HepG2 (cell line): ENCODE data around the gene IPPK. TPM values are rescaled to one million over a fixed set of nuclear protein-coding genes. Genes with fewer than 3 reads are reported as not detected.

Experiments
- ATAC-seq: fragments of 200-7000 bp; cut with Tn5 transposase; 3 replicates; pipeline ENCODE4 v1.9.1; 2020; ENCODE audit warnings: mild to moderate bottlenecking, moderate library complexity
- BruUV-seq: library from RNA; stranded (reverse); fragments of 400-500 nt; replicated peaks from 2 replicates; lab custom pipeline; 2021; lab: Mats Ljungman, UMichigan
- CTCF ChIA-PET: fragments of 300-600 bp; formaldehyde crosslinking; extraction: SDS; loops from one replicate; lab custom pipeline; 2021; ENCODE audit warnings: low total read pairs, inconsistent platforms, low intra/inter-chr PET ratio; lab: Yijun Ruan, JAX
- POLR2A ChIA-PET: fragments of 350-600 bp; sonication (Branson Sonifier 250); formaldehyde crosslinking; loops from one replicate; lab custom pipeline; 2020; ENCODE audit warnings: antibody characterized with exemption, inconsistent platforms; lab: Yijun Ruan, JAX
- DNase-seq: peaks from one replicate; pipeline ENCODE4 v3.0.0-alpha.2; 2015; ENCODE audit warnings: low spot score
- FAIRE-seq: peaks from 3 replicates; lab custom pipeline; 2011; peaks lifted over from hg19 to GRCh38; lab: Jason Lieb, UNC
- H2AFZ ChIP-seq: one replicate; pipeline ENCODE4 v1.6.1; 2011; ENCODE audit warnings: low read length, inconsistent platforms
- H3K27ac ChIP-seq: fragments of 300-600 bp; 3 replicates; pipeline ENCODE4 v1.8.0; 2011; ENCODE audit warnings: mixed run types, mild to moderate bottlenecking, mixed read lengths, low read length, inconsistent platforms; ENCODE audit not compliant: insufficient read depth; ENCODE audit errors: extremely low read length
- H3K27me3 ChIP-seq, 2 experiments: fragments of 200-600 bp in 1 of 2; 2 replicates in 1 of 2; 3 replicates in 1 of 2; pipeline versions ENCODE4 v1.6.0 to v1.8.0; 2011; ENCODE audit warnings: low read length in 2 of 2, mild to moderate bottlenecking in 2 of 2, moderate library complexity in 2 of 2, inconsistent platforms in 1 of 2; ENCODE audit not compliant: insufficient read depth in 2 of 2, control insufficient read depth in 1 of 2
- H3K36me3 ChIP-seq, 2 experiments: fragments of 200-600 bp in 1 of 2; replicated peaks in 1 of 2; 2 replicates in 1 of 2; 3 replicates in 1 of 2; pipeline versions ENCODE4 v1.5.1 to v1.8.0; 2011; ENCODE audit warnings: low read length in 2 of 2, inconsistent platforms in 1 of 2; ENCODE audit not compliant: insufficient read depth in 2 of 2, control insufficient read depth in 1 of 2
- H3K4me1 ChIP-seq: 2 replicates; pipeline ENCODE4 v1.5.1; 2012; ENCODE audit warnings: low read length, inconsistent platforms; ENCODE audit not compliant: insufficient read depth
- H3K4me2 ChIP-seq: 2 replicates; pipeline ENCODE4 v1.6.0; 2011; ENCODE audit warnings: low read depth, low read length, inconsistent platforms
- H3K4me3 ChIP-seq, 3 experiments: fragments of 200-600 bp in 1 of 3; sonication (generic), shearing (Covaris generic) in 1 of 3; replicated peaks in 1 of 3; 2 replicates each; pipeline ENCODE4 v1.5.1; 2011 to 2016; ENCODE audit warnings: low read length in 3 of 3, inconsistent platforms in 2 of 3, low read depth in 2 of 3, mild to moderate bottlenecking in 2 of 3, control low read depth in 1 of 3, mixed read lengths in 1 of 3; ENCODE audit not compliant: insufficient read depth in 1 of 3
- H3K79me2 ChIP-seq: one replicate; pipeline ENCODE4 v1.6.1; 2011; ENCODE audit warnings: low read length, inconsistent platforms; ENCODE audit not compliant: insufficient read depth
- H3K9ac ChIP-seq: 2 replicates; pipeline ENCODE4 v1.6.0; 2011; ENCODE audit warnings: mild to moderate bottlenecking, low read depth, low read length, inconsistent platforms; ENCODE audit not compliant: insufficient read depth
- H3K9me3 ChIP-seq: 2 replicates; pipeline ENCODE4 v1.5.1; 2012; ENCODE audit warnings: mild to moderate bottlenecking, low read length
- H4K20me1 ChIP-seq: 2 replicates; pipeline ENCODE4 v1.6.0; 2011; ENCODE audit warnings: inconsistent platforms, mild to moderate bottlenecking, low read length, moderate library complexity; ENCODE audit not compliant: insufficient read depth
- CC2D1A ChIP-seq: sonication (generic); formaldehyde crosslinking; IDR thresholded peaks from 2 replicates; pipeline ENCODE4 v1.8.1; 2023; ENCODE audit warnings: mild to moderate bottlenecking, missing genetic modification reagents
- CERS6 ChIP-seq: sonication (generic); formaldehyde crosslinking; IDR thresholded peaks from 2 replicates; pipeline ENCODE4 v1.5.0; 2020; ENCODE audit warnings: missing genetic modification reagents
- EP300 ChIP-seq, 3 experiments: sonication (generic) in 1 of 3; formaldehyde crosslinking in 1 of 3; IDR thresholded peaks; 2 replicates each; pipeline versions ENCODE4 v1.5.1 to v1.6.1; 2011 to 2020; ENCODE audit warnings: low read depth in 2 of 3, low read length in 2 of 3, borderline replicate concordance in 1 of 3, improper control_type of control experiment in 1 of 3, mild to moderate bottlenecking in 1 of 3, missing genetic modification reagents in 1 of 3, moderate library complexity in 1 of 3
- ESRRA ChIP-seq: sonication (generic); formaldehyde crosslinking; IDR thresholded peaks from 2 replicates; pipeline ENCODE4 v1.5.1; 2020; ENCODE audit warnings: mild to moderate bottlenecking, low read depth, missing genetic modification reagents
- FUBP1 ChIP-seq: sonication (generic); formaldehyde crosslinking; IDR thresholded peaks from 2 replicates; pipeline ENCODE4 v1.5.1; 2020; ENCODE audit warnings: missing genetic modification reagents, mild to moderate bottlenecking, borderline replicate concordance
- KMT2B ChIP-seq: IDR thresholded peaks from 2 replicates; pipeline ENCODE4 v1.6.1; 2016; ENCODE audit warnings: missing genetic modification reagents, missing compliant biosample characterization
- PHF8 ChIP-seq: sonication (generic); formaldehyde crosslinking; IDR thresholded peaks from 2 replicates; pipeline ENCODE4 v1.5.0; 2020; ENCODE audit warnings: missing genetic modification reagents
- SRF ChIP-seq: IDR thresholded peaks from 2 replicates; pipeline ENCODE4 v1.6.1; 2011; ENCODE audit warnings: mild to moderate bottlenecking, low read depth, low read length, moderate library complexity
- THAP11 ChIP-seq: IDR thresholded peaks from 2 replicates; pipeline ENCODE4 v1.6.1; 2016; ENCODE audit warnings: missing biosample characterization, missing genetic modification reagents
- U2AF2 ChIP-seq: fragments of 200-400 bp; formaldehyde crosslinking; IDR thresholded peaks from 2 replicates; pipeline ENCODE4 v1.6.1; 2017; ENCODE audit warnings: low read depth, mild to moderate bottlenecking, low read length
- ZNF207 ChIP-seq: fragments of 450-650 bp; IDR thresholded peaks from 2 replicates; pipeline ENCODE4 v1.6.1; 2016; ENCODE audit warnings: antibody characterized with exemption, borderline replicate concordance
- ZNF574 ChIP-seq: sonication (generic); formaldehyde crosslinking; IDR thresholded peaks from 2 replicates; pipeline ENCODE4 v1.4.0; 2020; ENCODE audit warnings: missing genetic modification reagents
- ZNF589 ChIP-seq: sonication (generic); formaldehyde crosslinking; conservative IDR thresholded peaks from 2 replicates; pipeline ENCODE4 v1.8.0; 2022; ENCODE audit warnings: mild to moderate bottlenecking, moderate library complexity, missing genetic modification reagents
- ZNF691 ChIP-seq: sonication (generic); formaldehyde crosslinking; IDR thresholded peaks from 2 replicates; pipeline ENCODE4 v1.4.0; 2020; ENCODE audit warnings: missing genetic modification reagents, low read depth, mild to moderate bottlenecking, borderline replicate concordance
- ZNF710 ChIP-seq: sonication (generic); formaldehyde crosslinking; IDR thresholded peaks from 2 replicates; pipeline ENCODE4 v1.5.0; 2020; ENCODE audit warnings: mild to moderate bottlenecking, missing genetic modification reagents, borderline replicate concordance
- ZNF780A ChIP-seq: sonication (generic); formaldehyde crosslinking; IDR thresholded peaks from 2 replicates; pipeline ENCODE4 v1.8.0; 2022; ENCODE audit warnings: mild to moderate bottlenecking, missing genetic modification reagents, moderate library complexity
- WGBS: methylation state at CpG from one replicate; pipeline ENCODE4 v1.1.6; 2017; ENCODE audit warnings: low lambda C conversion rate; 5-methylcytosine and 5-hydroxymethylcytosine counted together
- in situ Hi-C: cut with HindIII; loops from 2 replicates; pipeline ENCODE4 v1.10.0; 2017; ENCODE audit warnings: low pct_unique_long_range_greater_than_20kb; ENCODE audit not compliant: extremely low pct_ligation_motif_present
- intact Hi-C: fragments of 100-400 bp; cut with micrococcal nuclease; formaldehyde crosslinking; loops from one replicate; pipeline ENCODE4 v1.10.0; 2022; ENCODE audit not compliant: unreplicated experiment
- polyA plus RNA-seq, 8 experiments: library from polyadenylated mRNA; depleted of rRNA in 3 of 8; stranded (reverse) in 7 of 8; unstranded in 1 of 8; fragments of >200 nt; fragmentation: Illumina TruSeq in 4 of 8; extraction: Trizol in 4 of 8; gene quantifications; 2 replicates each; pipeline versions ENCODE4 v1.2.1 to v1.2.3, GENCODE V29; 2011 to 2016; ENCODE audit warnings: low read depth in 4 of 8, missing spikeins in 1 of 8, mixed read lengths in 1 of 8; ENCODE audit not compliant: insufficient read depth in 1 of 8
- total RNA-seq, 5 experiments: library from RNA; depleted of rRNA; stranded (reverse); fragments of >200 nt; fragmentation: Illumina TruSeq; extraction: Trizol; gene quantifications; 2 replicates each; pipeline ENCODE4 v1.2.3, GENCODE V29; 2016; ENCODE audit warnings: low read depth in 1 of 5

IPPK gene
- total and polyA plus RNA-seq, 2 of the 13 experiments (the other 11 are each of a cell fraction or from before 2014, with no cell fraction given) = 9.9 to 14.1 TPM

- Histone ChIP-seq H3K79me2 (no peaks in the 10 kb centered on the region), H3K27me3 (no peaks in the 10 kb centered on the region), H3K4me3 (no peak overlapping the region), H3K36me3 (peaks cover 2 to 23% of the 10 kb centered on the region in 2 experiments; a peak in 4 of 5 replicates), H3K4me2 (no peak overlapping the region), H3K9me3 (no peaks in the 10 kb centered on the region), H3K9ac (no peak overlapping the region), H3K27ac (no peak overlapping the region), H3K4me1 (peaks cover 55% of the 10 kb centered on the region), H4K20me1 (no peaks in the 10 kb centered on the region), H2AFZ (no peak overlapping the region)
- WGBS = 99% methylated on average over 7 of the region's 9 CpGs
- FAIRE-seq = no peak
- no TSS peak for BruUV-seq
- no peak for ATAC-seq
- no peak for DNase-seq
- in situ Hi-C loops (no loop called here), intact Hi-C loops (no loop called here)
- POLR2A ChIA-PET = no interaction called here
- CTCF ChIA-PET = no interaction called here
- TF ChIP-seq CERS6 (CRISPR knock-in tag) = no peak
- TF ChIP-seq FUBP1 (CRISPR knock-in tag) = no peak
- no peak for TF ChIP-seq EP300 (IDR thresholded peaks at IDR 0.05; ENCODE audit: low read depth in 2 of 2, low read length in 2 of 2)
- no peak for TF ChIP-seq EP300 (CRISPR knock-in tag; IDR thresholded peaks at IDR 0.05; ENCODE audit: borderline replicate concordance)
- no peak for TF ChIP-seq ZNF589 (CRISPR knock-in tag)
- TF ChIP-seq ZNF207 = no peak
- no peak for TF ChIP-seq PHF8
- TF ChIP-seq ZNF574 (CRISPR knock-in tag) = no peak
- no peak for TF ChIP-seq THAP11 (CRISPR knock-in tag)
- no peak for TF ChIP-seq ZNF710 (CRISPR knock-in tag)
- no peak for TF ChIP-seq ESRRA (CRISPR knock-in tag)
- no peak for TF ChIP-seq U2AF2
- no peak for TF ChIP-seq ZNF691
- no peak for TF ChIP-seq SRF
- TF ChIP-seq CC2D1A (CRISPR knock-in tag) = no peak
- TF ChIP-seq ZNF780A = no peak
- no peak for TF ChIP-seq KMT2B (CRISPR knock-in tag)
Observed at GRCh38 chr9:92614123-92614510, 55.8 kb downstream of the IPPK start.
